NCI-H1930 (cell line): ENCODE data around the gene ZNF30.
"Not testable (repeated sequence)": the region's sequence is repeated elsewhere in the genome, so short reads cannot be mapped to it uniquely, and the experiment has no call there.

Experiments
- DNase-seq, 2 experiments: peaks; one replicate each; lab custom pipeline; 2025; lab: John Stamatoyannopoulos, UW

Gene ZNF30

GRCh38 chr19:34926685-34927375 is at the start of gene ZNF30:
ZNF30 (plus strand) TSS chr19:34926903; CDS start chr19:34929948, 3,045 bp downstream.
- DNase-seq = peak; percentile 85 to 89

- DNase-seq = no peak
Observed at GRCh38 chr19:34879563-34879962, 47.1 kb upstream of the ZNF30 start.

- DNase-seq = no peak
Observed at GRCh38 chr19:34880034-34880433, 46.7 kb upstream of the ZNF30 start.

GRCh38 chr19:34881982-34882381 is 44.7 kb upstream of the ZNF30 start:
- no peak for DNase-seq

- DNase-seq = no peak
Observed at GRCh38 chr19:34888091-34888490, 38.6 kb upstream of the ZNF30 start.

GRCh38 chr19:34900245-34900644 is 26.5 kb upstream of the ZNF30 start:
- no peak for DNase-seq

- no peak for DNase-seq
Observed at GRCh38 chr19:34904664-34905527, 21.8 kb upstream of the ZNF30 start.

- DNase-seq = no peak
Observed at GRCh38 chr19:34910770-34911169, 15.9 kb upstream of the ZNF30 start.

GRCh38 chr19:34917144-34917543 is 9.6 kb upstream of the ZNF30 start:
- DNase-seq = not testable (repeated sequence)

GRCh38 chr19:34918190-34918589 is 8.5 kb upstream of the ZNF30 start:
- DNase-seq = no peak

- DNase-seq = not testable (repeated sequence)
Observed at GRCh38 chr19:34920090-34920786, 6.5 kb upstream of the ZNF30 start.

GRCh38 chr19:34925278-34925855 is 1.3 kb upstream of the ZNF30 start:
- DNase-seq = no peak

GRCh38 chr19:34926361-34926684 is 380 bp upstream of the ZNF30 start:
- DNase-seq = no peak

- DNase-seq = no peak
Observed at GRCh38 chr19:34932494-34932893, 5.8 kb downstream of the ZNF30 start.

GRCh38 chr19:34936184-34936583 is 9.5 kb downstream of the ZNF30 start:
- DNase-seq = no peak

- no peak for DNase-seq
Observed at GRCh38 chr19:34938886-34939285, 12.2 kb downstream of the ZNF30 start.

- no peak for DNase-seq
Observed at GRCh38 chr19:34943861-34944573, 17.3 kb downstream of the ZNF30 start.

- DNase-seq = no peak
Observed at GRCh38 chr19:34953092-34953491, 26.4 kb downstream of the ZNF30 start.

GRCh38 chr19:34957830-34958751 is 31.4 kb downstream of the ZNF30 start:
- DNase-seq = no peak

- no peak for DNase-seq
Observed at GRCh38 chr19:34959021-34959420, 32.3 kb downstream of the ZNF30 start.
